Thymus (tissue), 11 donors: ENCODE data around the gene PGA5. TPM values are rescaled to one million over a fixed set of nuclear protein-coding genes. Genes with fewer than 3 reads are reported as not detected.

ENCODE experiments used
- DNase-seq, 9 donors: peaks; one replicate each; pipeline ENCODE4 v3.0.0-alpha.2; 2013; ENCODE audit warnings: low spot score in 9 of 9, low read depth in 6 of 9, missing footprints in 1 of 9
- H3K27ac ChIP-seq, 2 donors: one replicate each; pipeline ENCODE4 v1.5.1; 2013; ENCODE audit warnings: control low read depth in 1 of 2, low read depth in 1 of 2, low read length in 1 of 2, mild to moderate bottlenecking in 1 of 2, moderate library complexity in 1 of 2
- H3K27me3 ChIP-seq, 2 donors: one replicate each; pipeline ENCODE4 v1.5.1; 2013; ENCODE audit warnings: low read length in 1 of 2; ENCODE audit not compliant: control insufficient read depth in 2 of 2, insufficient read depth in 1 of 2
- H3K36me3 ChIP-seq, 2 donors: one replicate each; pipeline ENCODE4 v1.5.1; 2013; ENCODE audit warnings: low read length in 1 of 2, mild to moderate bottlenecking in 1 of 2, moderate library complexity in 1 of 2; ENCODE audit not compliant: control insufficient read depth in 2 of 2, insufficient read depth in 2 of 2
- H3K4me1 ChIP-seq, 2 donors: one replicate each; pipeline ENCODE4 v1.5.1; 2013; ENCODE audit warnings: low read length in 2 of 2; ENCODE audit not compliant: control insufficient read depth in 2 of 2, insufficient read depth in 2 of 2
- H3K4me3 ChIP-seq, 2 donors: one replicate each; pipeline ENCODE4 v1.5.1; 2013; ENCODE audit warnings: low read length in 2 of 2, control low read depth in 1 of 2, mild to moderate bottlenecking in 1 of 2
- H3K9me3 ChIP-seq, 2 donors: one replicate each; pipeline ENCODE4 v1.5.1; 2013; ENCODE audit warnings: low read length in 1 of 2, mild to moderate bottlenecking in 1 of 2; ENCODE audit not compliant: control insufficient read depth in 2 of 2, insufficient read depth in 1 of 2
- WGBS: extraction: QIAGEN DNeasy Blood & Tissue Kit; methylation state at CpG from one replicate; pipeline ENCODE4 v1.1.7; 2013; 5-methylcytosine and 5-hydroxymethylcytosine counted together
- polyA plus RNA-seq: library from polyadenylated mRNA; stranded (reverse); fragments of 200-250 nt; gene quantifications from one replicate; pipeline ENCODE4 v1.2.3, GENCODE V29; 2013
- total RNA-seq: library from RNA; stranded (reverse); fragments of 120-200 nt; gene quantifications from one replicate; pipeline ENCODE4 v1.2.4, GENCODE V29; 2013
- donor health status: healthy.

PGA5 gene
- total and polyA plus RNA-seq, 2 donors, result 0.19 to 1.4 TPM

DNA sequence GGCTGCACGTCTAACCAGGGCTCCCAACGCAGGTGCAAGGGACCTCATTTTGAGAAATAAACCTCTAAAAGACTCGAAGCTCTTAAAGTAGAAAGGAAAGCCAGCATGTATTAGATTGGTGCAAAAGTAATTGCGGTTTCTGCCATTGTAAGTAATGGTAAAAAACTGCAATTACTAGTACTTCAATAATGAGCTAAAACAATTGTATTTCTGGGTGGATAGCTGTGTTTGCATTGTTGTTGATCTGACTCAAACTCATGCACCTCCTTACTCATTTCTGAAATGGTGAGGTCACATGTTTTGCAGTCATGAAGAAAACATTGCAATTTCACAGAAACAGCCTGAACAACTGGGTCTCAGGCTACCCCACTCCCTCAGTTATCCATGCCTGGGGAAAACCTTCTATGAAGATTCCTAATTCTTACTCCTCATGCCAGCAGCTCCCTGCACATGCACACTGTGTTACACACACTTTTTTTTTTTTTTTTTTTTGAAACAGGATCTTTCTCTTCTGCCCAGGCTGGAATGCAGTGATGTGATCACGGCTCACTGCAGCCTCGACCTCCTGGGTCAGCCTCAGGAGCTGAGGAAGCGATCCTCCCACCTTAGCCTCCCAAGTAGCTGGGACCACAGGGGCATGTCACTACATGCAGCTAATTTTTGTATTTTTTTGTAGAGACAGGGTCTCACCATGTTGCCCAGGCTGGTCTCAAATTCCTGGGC lies 29.5 kb downstream of the PGA5 start:
- no peaks in the 10 kb centered on the region for H3K9me3 ChIP-seq
- peaks cover 8 to 11% of the 10 kb centered on the region in 2 donors for H3K36me3 ChIP-seq
- H3K27me3 ChIP-seq, result no peaks in the 10 kb centered on the region
- no peak overlapping the region for H3K27ac ChIP-seq
- 94% methylated on average over 7 of the region's 7 CpGs for WGBS
- H3K4me3 ChIP-seq, result no peak overlapping the region
- no peak for DNase-seq
- no peaks in the 10 kb centered on the region for H3K4me1 ChIP-seq

DNA sequence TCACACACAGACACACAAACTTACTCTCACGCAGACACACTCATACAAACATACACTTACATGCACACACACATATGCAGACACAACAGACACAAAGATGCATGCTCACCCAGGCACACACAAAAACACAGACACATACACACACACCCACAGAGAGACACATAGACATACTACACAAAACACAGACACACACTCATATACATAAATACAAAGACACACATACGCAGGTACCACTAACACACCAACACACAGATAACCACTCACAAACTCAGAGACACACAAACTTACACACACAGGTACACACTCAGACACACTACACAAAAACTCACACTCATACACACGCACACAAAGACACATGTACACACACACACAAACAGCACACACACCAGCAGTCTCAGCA lies 31.8 kb downstream of the PGA5 start:
- no peak overlapping the region for H3K27ac ChIP-seq
- no peaks in the 10 kb centered on the region for H3K4me1 ChIP-seq
- H3K4me3 ChIP-seq, result no peak overlapping the region
- 100% methylated on average over 3 of the region's 3 CpGs for WGBS
- peaks cover 8 to 11% of the 10 kb centered on the region in 2 donors for H3K36me3 ChIP-seq
- no peak for DNase-seq
- H3K27me3 ChIP-seq, result no peaks in the 10 kb centered on the region
- no peaks in the 10 kb centered on the region for H3K9me3 ChIP-seq

DNA sequence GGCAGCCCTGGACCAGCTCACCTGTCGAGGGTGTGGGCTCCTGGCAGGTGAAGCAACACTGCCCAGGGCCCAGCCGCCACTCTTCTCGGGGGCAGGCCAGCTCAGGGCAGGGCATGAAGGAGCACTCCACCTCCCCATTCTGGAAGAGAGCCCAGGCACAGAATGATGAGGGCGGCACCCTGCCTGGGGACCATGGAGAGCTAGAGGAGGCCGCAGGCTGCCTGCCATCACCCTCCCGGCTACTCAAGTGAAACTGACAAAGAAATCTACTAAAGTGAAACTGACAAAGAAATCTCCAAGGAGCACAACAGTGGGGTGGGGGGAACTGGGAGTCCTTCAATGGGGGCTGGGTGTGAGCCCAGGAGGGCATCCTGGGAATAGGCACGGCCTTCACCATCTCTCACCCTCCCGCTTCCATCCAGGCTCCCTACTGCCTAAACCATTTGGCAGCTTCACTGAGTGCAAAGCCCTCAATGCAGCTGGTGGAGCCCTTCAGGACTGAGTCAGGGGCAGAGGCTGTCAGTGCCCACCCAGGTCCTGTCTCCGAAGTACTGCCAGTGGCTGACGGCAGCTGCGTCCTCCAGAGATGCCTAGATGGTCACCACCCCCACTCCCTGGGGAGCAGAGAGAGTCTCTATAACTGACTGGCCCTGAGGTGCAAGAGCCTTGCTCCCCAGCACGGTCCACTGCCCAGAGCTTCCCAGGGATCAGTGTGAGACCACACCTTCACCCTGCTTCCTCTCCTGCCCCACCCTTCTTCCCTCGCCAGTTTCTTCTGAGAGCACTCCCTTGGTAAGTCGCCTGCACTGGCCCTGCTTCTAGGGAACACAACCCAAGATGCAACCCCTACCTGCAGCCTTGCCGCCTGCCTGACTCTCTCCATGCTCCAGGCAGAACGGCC lies 32.5 kb downstream of the PGA5 start:
- no peak overlapping the region for H3K27ac ChIP-seq

DNA sequence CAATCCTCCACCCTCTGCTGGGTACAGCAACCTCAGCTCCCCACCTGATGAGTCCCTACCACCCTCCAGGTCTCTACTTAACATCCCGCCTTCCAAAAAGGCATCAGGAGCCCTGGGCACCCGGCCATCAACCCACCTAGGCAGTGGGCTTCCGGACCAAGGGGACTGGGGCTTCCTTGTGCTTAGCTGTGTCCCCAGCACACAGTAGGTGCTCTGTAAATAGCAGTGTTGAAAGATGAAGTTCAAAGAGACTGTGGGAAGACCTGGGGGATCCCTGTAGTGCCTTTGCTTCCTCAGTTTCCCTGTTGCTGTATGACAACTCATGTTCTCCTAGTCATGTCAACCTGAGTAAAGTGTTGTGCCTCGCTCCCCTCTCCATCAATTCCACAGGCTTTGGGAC lies 33.1 kb downstream of the PGA5 start:
- no peak overlapping the region for H3K27ac ChIP-seq
- no peak for DNase-seq

More for the DNA sequence above, 32.5 kb downstream of the PGA5 start:
- Histone ChIP-seq H3K9me3 (no peaks in the 10 kb centered on the region), H3K4me3 (no peak overlapping the region), H3K36me3 (peaks cover 8 to 11% of the 10 kb centered on the region in 2 donors), H3K4me1 (no peaks in the 10 kb centered on the region), H3K27me3 (no peaks in the 10 kb centered on the region)
- 96% methylated on average over 16 of the region's 16 CpGs for WGBS
- DNase-seq, result no peak

DNA sequence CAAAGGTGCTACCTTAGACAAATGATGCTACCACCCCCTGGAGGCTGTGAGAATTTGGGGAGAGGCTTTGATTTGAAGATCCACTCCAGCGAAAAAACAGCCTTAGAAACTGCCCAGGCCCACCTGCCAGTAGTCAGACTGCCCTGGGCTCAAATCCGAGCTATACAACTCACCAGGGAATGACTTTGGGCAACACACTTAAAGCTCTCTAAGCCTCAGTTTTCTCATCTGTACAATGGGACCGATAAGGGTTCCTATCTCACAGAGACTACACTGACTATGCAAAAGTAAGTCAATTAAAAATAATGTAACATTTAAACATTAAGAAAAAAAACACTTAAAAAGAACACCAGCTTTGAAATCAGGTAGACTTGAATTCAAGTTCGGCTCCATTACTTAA lies 34.2 kb downstream of the PGA5 start:
- Histone ChIP-seq H3K36me3 (peaks cover 8 to 13% of the 10 kb centered on the region in 2 donors), H3K27ac (no peak overlapping the region), H3K27me3 (no peaks in the 10 kb centered on the region), H3K4me3 (no peak overlapping the region), H3K4me1 (no peaks in the 10 kb centered on the region), H3K9me3 (no peaks in the 10 kb centered on the region)
- WGBS, result 97% methylated on average over 4 of the region's 4 CpGs
- DNase-seq, result no peak

More for the DNA sequence above, 33.1 kb downstream of the PGA5 start:
- Histone ChIP-seq H3K36me3 (peaks cover 8 to 11% of the 10 kb centered on the region in 2 donors), H3K27me3 (no peaks in the 10 kb centered on the region), H3K4me3 (no peak overlapping the region), H3K4me1 (no peaks in the 10 kb centered on the region), H3K9me3 (no peaks in the 10 kb centered on the region)
- WGBS, result 98% methylated on average over 4 of the region's 4 CpGs

DNA sequence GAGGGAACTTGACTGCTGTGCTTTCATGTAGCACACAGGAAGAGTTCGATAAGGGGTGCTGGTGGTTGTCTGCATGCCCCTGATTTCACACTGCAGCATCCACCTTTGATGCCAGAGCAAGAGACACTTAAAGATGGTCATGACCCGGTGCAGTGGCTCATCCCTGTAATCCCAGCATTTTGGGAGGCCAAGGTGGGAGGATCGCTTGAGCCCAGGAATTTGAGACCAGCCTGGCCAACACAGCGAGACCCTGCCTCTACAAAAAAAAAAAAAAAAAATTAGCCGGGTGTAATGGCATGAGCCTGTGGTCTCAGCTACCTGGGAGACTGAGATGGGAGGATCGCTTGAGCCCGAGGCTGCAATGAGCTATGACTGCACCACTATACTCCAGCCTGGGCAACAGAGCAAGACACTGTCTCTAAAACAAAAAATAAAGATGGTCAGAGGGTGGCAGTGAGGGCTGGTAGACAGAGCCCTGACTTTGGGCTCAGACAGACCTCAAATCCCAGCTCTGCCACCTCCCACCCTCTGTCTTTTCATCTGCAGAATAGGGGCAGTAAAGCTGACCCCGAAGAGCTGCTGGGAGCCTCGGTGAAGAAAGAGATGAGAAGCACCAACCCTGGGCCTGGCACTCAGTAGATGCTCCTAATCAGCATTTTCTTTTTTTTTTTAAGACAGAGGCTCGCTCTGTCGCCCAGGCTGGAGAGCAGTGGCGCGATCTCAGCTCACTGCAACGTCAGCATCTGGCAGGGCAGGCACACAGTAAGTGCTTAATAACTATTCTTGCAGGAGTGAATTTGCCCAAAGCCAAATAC lies 36.4 kb downstream of the PGA5 start:
- Histone ChIP-seq H3K4me3 (no peak overlapping the region), H3K4me1 (no peaks in the 10 kb centered on the region), H3K27me3 (no peaks in the 10 kb centered on the region), H3K9me3 (no peaks in the 10 kb centered on the region), H3K36me3 (peaks cover 15 to 20% of the 10 kb centered on the region in 2 donors), H3K27ac (no peak overlapping the region)
- WGBS, result 96% methylated on average over 14 of the region's 14 CpGs
- DNase-seq, result no peak

DNA sequence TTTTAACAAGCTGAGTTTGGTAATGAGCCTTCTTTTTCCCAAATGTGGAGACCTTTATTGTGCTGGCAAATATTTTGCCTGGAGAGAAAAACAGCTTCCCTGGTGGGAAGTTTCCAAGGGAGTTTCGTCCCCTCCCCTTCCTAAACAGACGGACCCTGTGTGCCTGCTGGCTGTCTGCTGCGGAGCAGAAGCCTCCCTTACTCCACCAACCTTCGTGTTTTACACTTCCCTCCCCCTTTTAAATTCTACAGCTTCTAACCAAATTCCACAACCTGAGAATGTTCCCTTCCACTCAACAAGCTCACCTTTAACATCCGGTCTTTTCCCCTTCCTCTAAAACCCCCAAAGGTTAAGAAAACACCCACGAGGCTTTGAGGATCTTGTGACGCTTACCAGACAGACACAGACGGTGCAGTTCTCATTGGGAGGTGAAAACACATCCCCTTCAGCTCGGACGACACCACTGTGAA lies 37.1 kb downstream of the PGA5 start:
- Histone ChIP-seq H3K9me3 (no peaks in the 10 kb centered on the region), H3K27ac (no peak overlapping the region), H3K27me3 (no peaks in the 10 kb centered on the region), H3K4me3 (no peak overlapping the region), H3K36me3 (peaks cover 11 to 20% of the 10 kb centered on the region in 2 donors), H3K4me1 (no peaks in the 10 kb centered on the region)
- DNase-seq, result no peak
- 92% methylated on average over 10 of the region's 10 CpGs for WGBS

DNA sequence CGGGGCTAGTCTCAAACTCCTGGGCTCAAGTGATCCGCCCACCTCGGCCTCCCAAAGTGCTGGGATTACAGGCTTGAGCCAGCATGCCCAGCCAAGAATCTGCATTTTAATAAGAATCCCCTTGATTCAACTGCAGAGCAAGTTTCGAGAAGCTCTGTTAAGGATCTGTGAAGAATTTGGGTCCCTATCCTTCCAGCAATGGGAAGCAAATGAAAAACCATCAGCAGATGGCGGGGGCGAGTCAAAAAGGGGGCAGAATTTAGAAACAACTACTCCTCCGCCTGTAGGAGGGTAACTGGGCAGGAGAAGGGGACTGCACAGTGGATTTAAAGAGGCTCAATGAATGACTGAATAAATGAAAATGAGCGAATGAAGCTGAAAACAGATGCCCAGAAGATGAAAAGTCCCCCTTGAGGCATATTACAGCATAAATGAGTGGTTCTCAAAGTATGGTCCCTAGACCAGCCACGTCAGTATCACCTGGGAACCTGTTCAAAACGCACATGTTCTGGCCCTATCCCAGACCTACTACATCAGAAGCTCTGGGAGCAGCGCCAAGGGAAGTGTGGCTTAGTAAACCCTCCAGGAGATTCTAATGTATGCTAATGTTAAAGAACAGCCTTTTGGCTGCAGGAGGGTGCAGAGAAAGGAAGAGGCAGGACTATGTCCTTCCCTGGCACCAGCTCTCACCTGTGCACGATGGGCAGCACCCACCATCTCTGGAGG lies 39.1 kb downstream of the PGA5 start:
- DNase-seq, result no peak
- Histone ChIP-seq H3K27ac (no peak overlapping the region), H3K27me3 (no peaks in the 10 kb centered on the region), H3K36me3 (peaks cover 11 to 15% of the 10 kb centered on the region in 2 donors), H3K4me3 (no peak overlapping the region), H3K4me1 (no peaks in the 10 kb centered on the region), H3K9me3 (no peaks in the 10 kb centered on the region)
- 96% methylated on average over 12 of the region's 12 CpGs for WGBS
